SK-MEL-5 (cell line): ENCODE data around the gene ANKRD33B. TPM values are rescaled to one million over a fixed set of nuclear protein-coding genes. Genes with fewer than 3 reads are reported as not detected.

Experiments used
- DNase-seq: peaks from one replicate; pipeline ENCODE4 v3.0.0-alpha.2; 2016; ENCODE audit warnings: low read depth, low spot score
- in situ Hi-C: cut with HindIII; loops from 2 replicates; pipeline ENCODE4 v1.10.0; 2016; ENCODE audit warnings: low sequenced_read_pairs, high pct_unique_total_duplicates, low pct_unique_long_range_greater_than_20kb
- total RNA-seq: library from RNA; depleted of rRNA; stranded (reverse); fragments of >200 nt; shearing (Covaris generic); gene quantifications from 2 replicates; pipeline ENCODE4 v1.2.3, GENCODE V29; 2014

Gene ANKRD33B
- total RNA-seq, 1 experiment from 2014 or later: 1.3 TPM

- DNase-seq: no peak
- in situ Hi-C loops: loop anchor here (10.0 kb wide), 1 partner anchor 183 kb away; no protein-coding TSS in a partner anchor
These were observed 103.7 kb downstream of the ANKRD33B start for GRCh38 chr5:10667431-10668057.

GRCh38 chr5:10668697-10669096 is 104.8 kb downstream of the ANKRD33B start:
- in situ Hi-C loops: loop anchor here (10.0 kb wide), 1 partner anchor 184 kb away; no protein-coding TSS in a partner anchor
- no peak for DNase-seq

- no peak for DNase-seq
- in situ Hi-C loops: loop anchor here (10.0 kb wide), 1 partner anchor 185 kb away; no protein-coding TSS in a partner anchor
These were observed 106.1 kb downstream of the ANKRD33B start for GRCh38 chr5:10669983-10670382.

- in situ Hi-C loops: no loop called here
- DNase-seq: no peak
These were observed 107.5 kb downstream of the ANKRD33B start for GRCh38 chr5:10671041-10672008.

- no peak for DNase-seq
- in situ Hi-C loops: no loop called here
These were observed 108.5 kb downstream of the ANKRD33B start for GRCh38 chr5:10672146-10673016.

GRCh38 chr5:10673017-10673389 is 109.1 kb downstream of the ANKRD33B start:
- in situ Hi-C loops: no loop called here

GRCh38 chr5:10673407-10673806 is 109.5 kb downstream of the ANKRD33B start:
- in situ Hi-C loops: no loop called here

More at GRCh38 chr5:10673017-10673389, 109.1 kb downstream of the ANKRD33B start:
- DNase-seq: no peak

GRCh38 chr5:10674096-10674495 is 110.2 kb downstream of the ANKRD33B start:
- DNase-seq: no peak
- in situ Hi-C loops: no loop called here

More at GRCh38 chr5:10673407-10673806, 109.5 kb downstream of the ANKRD33B start:
- no peak for DNase-seq

GRCh38 chr5:10674582-10674981 is 110.7 kb downstream of the ANKRD33B start:
- in situ Hi-C loops: no loop called here

GRCh38 chr5:10675177-10675700 is 111.4 kb downstream of the ANKRD33B start:
- in situ Hi-C loops: no loop called here
- DNase-seq: no peak

More at GRCh38 chr5:10674582-10674981, 110.7 kb downstream of the ANKRD33B start:
- no peak for DNase-seq

- in situ Hi-C loops: no loop called here
- no peak for DNase-seq
These were observed 112.4 kb downstream of the ANKRD33B start for GRCh38 chr5:10676224-10676623.

- DNase-seq: no peak
- in situ Hi-C loops: no loop called here
These were observed 113.1 kb downstream of the ANKRD33B start for GRCh38 chr5:10676946-10677345.

- no peak for DNase-seq
- in situ Hi-C loops: no loop called here
These were observed 113.7 kb downstream of the ANKRD33B start for GRCh38 chr5:10677533-10677932.

GRCh38 chr5:10678244-10678643 is 114.4 kb downstream of the ANKRD33B start:
- no peak for DNase-seq
- in situ Hi-C loops: no loop called here

GRCh38 chr5:10679336-10679988 is 115.6 kb downstream of the ANKRD33B start:
- in situ Hi-C loops: no loop called here
- no peak for DNase-seq

- in situ Hi-C loops: no loop called here
- no peak for DNase-seq
These were observed 117.1 kb downstream of the ANKRD33B start for GRCh38 chr5:10680876-10681481.
